ENCODE results near the gene KRTAP5-5. TPM values are rescaled to one million over a fixed set of nuclear protein-coding genes. Genes with fewer than 3 reads are reported as not detected.
"Not testable (repeated sequence)": the region's sequence is repeated elsewhere in the genome, so short reads cannot be mapped to it uniquely, and the experiment has no call there.

The KRTAP5-5 gene
- total and polyA plus RNA-seq, 2 donors (not counting 3 experiments of a cell fraction or from before 2014, with no cell fraction given), result not detected

GRCh38 chr11:1600626-1601025, 28.9 kb upstream of the KRTAP5-5 start:
- Histone ChIP-seq H3K9me1 (replicated peaks; ENCODE audit: control insufficient read depth, extremely low read depth, insufficient read depth, low read length) (no peaks in the 10 kb centered on the region), H4K20me1 (replicated peaks; ENCODE audit: control insufficient read depth, extremely low read depth, insufficient read depth, low read length) (no peaks in the 10 kb centered on the region), H3K79me2 (ENCODE audit: control insufficient read depth, insufficient read depth, low read length) (no peaks in the 10 kb centered on the region), H3K36me3 (ENCODE audit: control insufficient read depth in 2 of 2, extremely low read depth in 1 of 2, insufficient read depth in 2 of 2, low read length in 2 of 2) (no peaks in the 10 kb centered on the region), H3K9ac (replicated peaks; ENCODE audit: extremely low read depth, insufficient read depth, low read length) (no peak overlapping the region), H3K27ac (ENCODE audit: insufficient read depth, low read depth, low read length) (no peak overlapping the region), H3K27me3 (ENCODE audit: control insufficient read depth in 2 of 2, insufficient read depth in 2 of 2, low read length in 2 of 2) (peaks cover 0 to 5% of the 10 kb centered on the region in 2 experiments), H3K4me1 (ENCODE audit: control insufficient read depth, extremely low read depth, insufficient read depth, low read length) (no peaks in the 10 kb centered on the region), H3K4me2 (ENCODE audit: insufficient read depth, low read length) (no peak overlapping the region), H3K4me3 (replicated peaks in 1 of 3; ENCODE audit: insufficient read depth in 1 of 3, low read depth in 1 of 3, low read length in 3 of 3) (no peak overlapping the region), H2AFZ (ENCODE audit: low read depth, low read length) (no peak overlapping the region), H3K9me3 (replicated peaks; ENCODE audit: control insufficient read depth, insufficient read depth, low read length) (no peaks in the 10 kb centered on the region)
- dilution Hi-C loops (cut with MboI; ENCODE audit: extremely low pct_ligation_motif_present, low sequenced_read_pairs) (no loop called here), intact Hi-C loops (cut with micrococcal nuclease) (loop anchor here (1.0 kb wide), 1 partner anchor 19 kb away; no protein-coding TSS in a partner anchor)
- FAIRE-seq, result no peak
- POLR2A ChIA-PET, result no interaction called here
- TF ChIP-seq POLR2AphosphoS5 (IDR thresholded peaks at IDR 0.05; ENCODE audit: insufficient read depth, low read depth, low read length) (no peak), MAX (IDR thresholded peaks at IDR 0.05; ENCODE audit: insufficient read depth, insufficient read length) (no peak), CTCF (IDR thresholded peaks at IDR 0.05; ENCODE audit: extremely low read depth in 1 of 2, insufficient read depth in 1 of 2, low read depth in 1 of 2, low read length in 2 of 2) (no peak), EZH2 (IDR thresholded peaks at IDR 0.05; ENCODE audit: borderline replicate concordance, low read depth, low read length, severe bottlenecking) (no peak), MYC (IDR thresholded peaks at IDR 0.05; ENCODE audit: low read depth, low read length) (no peak), GATA2 (IDR thresholded peaks at IDR 0.05; ENCODE audit: insufficient read depth, insufficient read length, low read depth, low read length) (no peak), FOS (IDR thresholded peaks at IDR 0.05; ENCODE audit: borderline replicate concordance, insufficient read depth, low read length) (no peak), JUN (IDR thresholded peaks at IDR 0.05; ENCODE audit: borderline replicate concordance, insufficient read depth, insufficient read length, low read depth) (no peak), POLR2A (IDR thresholded peaks at IDR 0.05; ENCODE audit: low read depth, low read length) (no peak)
- no TSS peak for BruUV-seq (replicated peaks)
- DNase-seq (ENCODE audit: low read depth, low spot score), result no peak
- CTCF ChIA-PET, result no interaction called here

- DNase-seq (ENCODE audit: low read depth, low spot score); H3K36me3 ChIP-seq (ENCODE audit: control insufficient read depth in 2 of 2, extremely low read depth in 1 of 2, insufficient read depth in 2 of 2, low read length in 2 of 2); BruUV-seq (replicated peaks); H3K9me1 ChIP-seq (replicated peaks; ENCODE audit: control insufficient read depth, extremely low read depth, insufficient read depth, low read length); H2AFZ ChIP-seq (ENCODE audit: low read depth, low read length); FAIRE-seq; H4K20me1 ChIP-seq (replicated peaks; ENCODE audit: control insufficient read depth, extremely low read depth, insufficient read depth, low read length); H3K9ac ChIP-seq (replicated peaks; ENCODE audit: extremely low read depth, insufficient read depth, low read length); intact Hi-C loops (cut with micrococcal nuclease); H3K9me3 ChIP-seq (replicated peaks; ENCODE audit: control insufficient read depth, insufficient read depth, low read length); H3K27me3 ChIP-seq (ENCODE audit: control insufficient read depth in 2 of 2, insufficient read depth in 2 of 2, low read length in 2 of 2); H3K4me1 ChIP-seq (ENCODE audit: control insufficient read depth, extremely low read depth, insufficient read depth, low read length); CTCF ChIA-PET; dilution Hi-C loops (cut with MboI; ENCODE audit: extremely low pct_ligation_motif_present, low sequenced_read_pairs); H3K4me2 ChIP-seq (ENCODE audit: insufficient read depth, low read length); H3K4me3 ChIP-seq (replicated peaks in 1 of 3; ENCODE audit: insufficient read depth in 1 of 3, low read depth in 1 of 3, low read length in 3 of 3); H3K27ac ChIP-seq (ENCODE audit: insufficient read depth, low read depth, low read length); H3K79me2 ChIP-seq (ENCODE audit: control insufficient read depth, insufficient read depth, low read length); POLR2A ChIA-PET: not testable (repeated sequence)
Measured at GRCh38 chr11:1601663-1602062, 27.9 kb upstream of the KRTAP5-5 start.
